ENCODE measurements around the gene SEMA5A. TPM values are rescaled to one million over a fixed set of nuclear protein-coding genes. Genes with fewer than 3 reads are reported as not detected.

The SEMA5A gene
- total and polyA plus RNA-seq, 2 of the 13 experiments (the other 11 are each of a cell fraction or from before 2014, with no cell fraction given) = 0.01 TPM; not detected in 1

DNA sequence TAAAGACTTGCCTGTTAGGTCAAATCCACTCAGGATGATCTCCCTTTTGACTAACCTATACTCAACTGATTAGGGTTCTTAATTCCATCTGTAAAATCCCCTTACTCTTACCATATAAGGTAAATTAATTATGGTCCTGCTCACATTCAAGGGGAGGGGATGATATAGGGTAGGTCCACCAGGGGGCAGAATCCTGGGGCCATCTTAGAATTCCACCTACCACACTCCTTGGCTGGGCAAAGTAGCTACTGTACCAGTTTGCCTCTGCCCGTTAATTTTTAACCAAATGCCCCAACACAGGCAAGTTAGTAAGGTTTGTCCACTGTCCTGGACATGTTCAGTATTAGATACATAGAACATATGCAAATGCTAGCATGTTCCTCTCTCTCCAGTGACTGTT, 262.4 kb downstream of the SEMA5A start:
- in situ Hi-C loops (cut with HindIII; ENCODE audit: extremely low pct_ligation_motif_present, low pct_unique_long_range_greater_than_20kb) = no loop called here
- ChIA-PET POLR2A (no interaction called here), CTCF (ENCODE audit: low intra/inter-chr PET ratio, low total read pairs) (no interaction called here)
- Histone ChIP-seq H3K4me3 (replicated peaks in 1 of 3; ENCODE audit: insufficient read depth in 1 of 3, low read depth in 2 of 3, low read length in 3 of 3) (no peak overlapping the region), H4K20me1 (ENCODE audit: insufficient read depth, low read length) (no peaks in the 10 kb centered on the region), H3K27me3 (ENCODE audit: control insufficient read depth in 1 of 2, insufficient read depth in 2 of 2, low read length in 2 of 2) (no peaks in the 10 kb centered on the region), H3K4me2 (ENCODE audit: low read depth, low read length) (no peak overlapping the region), H3K36me3 (replicated peaks in 1 of 2; ENCODE audit: control insufficient read depth in 1 of 2, insufficient read depth in 2 of 2, low read length in 2 of 2) (no peaks in the 10 kb centered on the region), H3K27ac (ENCODE audit: extremely low read length, insufficient read depth, low read length) (no peak overlapping the region), H3K79me2 (ENCODE audit: insufficient read depth, low read length) (no peaks in the 10 kb centered on the region), H2AFZ (ENCODE audit: low read length) (no peak overlapping the region), H3K4me1 (ENCODE audit: insufficient read depth, low read length) (no peaks in the 10 kb centered on the region), H3K9ac (ENCODE audit: insufficient read depth, low read depth, low read length) (no peak overlapping the region), H3K9me3 (ENCODE audit: low read length) (peaks cover 34% of the 10 kb centered on the region)
- DNase-seq (ENCODE audit: low spot score) (no peak), ATAC-seq (no peak), FAIRE-seq (no peak)
- intact Hi-C loops (cut with micrococcal nuclease; ENCODE audit: unreplicated experiment) = no loop called here
- WGBS (ENCODE audit: low lambda C conversion rate) = 0% methylated on average over 1 of the region's 1 CpG
- BruUV-seq (replicated peaks) = no TSS peak
- TF ChIP-seq, protein P1, sequence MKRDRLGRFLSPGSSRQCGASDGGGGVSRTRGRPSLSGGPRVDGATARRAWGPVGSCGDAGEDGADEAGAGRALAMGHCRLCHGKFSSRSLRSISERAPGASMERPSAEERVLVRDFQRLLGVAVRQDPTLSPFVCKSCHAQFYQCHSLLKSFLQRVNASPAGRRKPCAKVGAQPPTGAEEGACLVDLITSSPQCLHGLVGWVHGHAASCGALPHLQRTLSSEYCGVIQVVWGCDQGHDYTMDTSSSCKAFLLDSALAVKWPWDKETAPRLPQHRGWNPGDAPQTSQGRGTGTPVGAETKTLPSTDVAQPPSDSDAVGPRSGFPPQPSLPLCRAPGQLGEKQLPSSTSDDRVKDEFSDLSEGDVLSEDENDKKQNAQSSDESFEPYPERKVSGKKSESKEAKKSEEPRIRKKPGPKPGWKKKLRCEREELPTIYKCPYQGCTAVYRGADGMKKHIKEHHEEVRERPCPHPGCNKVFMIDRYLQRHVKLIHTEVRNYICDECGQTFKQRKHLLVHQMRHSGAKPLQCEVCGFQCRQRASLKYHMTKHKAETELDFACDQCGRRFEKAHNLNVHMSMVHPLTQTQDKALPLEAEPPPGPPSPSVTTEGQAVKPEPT (CRISPR knock-in tag; IDR thresholded peaks at IDR 0.05; ENCODE audit: low read depth) = no peak
- TF ChIP-seq, protein P2, sequence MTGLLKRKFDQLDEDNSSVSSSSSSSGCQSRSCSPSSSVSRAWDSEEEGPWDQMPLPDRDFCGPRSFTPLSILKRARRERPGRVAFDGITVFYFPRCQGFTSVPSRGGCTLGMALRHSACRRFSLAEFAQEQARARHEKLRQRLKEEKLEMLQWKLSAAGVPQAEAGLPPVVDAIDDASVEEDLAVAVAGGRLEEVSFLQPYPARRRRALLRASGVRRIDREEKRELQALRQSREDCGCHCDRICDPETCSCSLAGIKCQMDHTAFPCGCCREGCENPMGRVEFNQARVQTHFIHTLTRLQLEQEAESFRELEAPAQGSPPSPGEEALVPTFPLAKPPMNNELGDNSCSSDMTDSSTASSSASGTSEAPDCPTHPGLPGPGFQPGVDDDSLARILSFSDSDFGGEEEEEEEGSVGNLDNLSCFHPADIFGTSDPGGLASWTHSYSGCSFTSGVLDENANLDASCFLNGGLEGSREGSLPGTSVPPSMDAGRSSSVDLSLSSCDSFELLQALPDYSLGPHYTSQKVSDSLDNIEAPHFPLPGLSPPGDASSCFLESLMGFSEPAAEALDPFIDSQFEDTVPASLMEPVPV (CRISPR knock-in tag; IDR thresholded peaks at IDR 0.05) = no peak
- no peak for TF ChIP-seq ZNF577 (CRISPR knock-in tag; IDR thresholded peaks at IDR 0.05; ENCODE audit: borderline replicate concordance, low read depth)
- TF ChIP-seq SP140L (CRISPR knock-in tag; IDR thresholded peaks at IDR 0.05; ENCODE audit: borderline replicate concordance) = no peak
- TF ChIP-seq AKAP8 (CRISPR knock-in tag; IDR thresholded peaks at IDR 0.05) = no peak
- TF ChIP-seq, protein P3, sequence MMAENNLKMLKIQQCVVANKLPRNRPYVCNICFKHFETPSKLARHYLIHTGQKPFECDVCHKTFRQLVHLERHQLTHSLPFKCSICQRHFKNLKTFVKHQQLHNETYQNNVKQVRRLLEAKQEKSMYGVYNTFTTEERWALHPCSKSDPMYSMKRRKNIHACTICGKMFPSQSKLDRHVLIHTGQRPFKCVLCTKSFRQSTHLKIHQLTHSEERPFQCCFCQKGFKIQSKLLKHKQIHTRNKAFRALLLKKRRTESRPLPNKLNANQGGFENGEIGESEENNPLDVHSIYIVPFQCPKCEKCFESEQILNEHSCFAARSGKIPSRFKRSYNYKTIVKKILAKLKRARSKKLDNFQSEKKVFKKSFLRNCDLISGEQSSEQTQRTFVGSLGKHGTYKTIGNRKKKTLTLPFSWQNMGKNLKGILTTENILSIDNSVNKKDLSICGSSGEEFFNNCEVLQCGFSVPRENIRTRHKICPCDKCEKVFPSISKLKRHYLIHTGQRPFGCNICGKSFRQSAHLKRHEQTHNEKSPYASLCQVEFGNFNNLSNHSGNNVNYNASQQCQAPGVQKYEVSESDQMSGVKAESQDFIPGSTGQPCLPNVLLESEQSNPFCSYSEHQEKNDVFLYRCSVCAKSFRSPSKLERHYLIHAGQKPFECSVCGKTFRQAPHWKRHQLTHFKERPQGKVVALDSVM (CRISPR knock-in tag; IDR thresholded peaks at IDR 0.05) = no peak
- TF ChIP-seq, protein P4, sequence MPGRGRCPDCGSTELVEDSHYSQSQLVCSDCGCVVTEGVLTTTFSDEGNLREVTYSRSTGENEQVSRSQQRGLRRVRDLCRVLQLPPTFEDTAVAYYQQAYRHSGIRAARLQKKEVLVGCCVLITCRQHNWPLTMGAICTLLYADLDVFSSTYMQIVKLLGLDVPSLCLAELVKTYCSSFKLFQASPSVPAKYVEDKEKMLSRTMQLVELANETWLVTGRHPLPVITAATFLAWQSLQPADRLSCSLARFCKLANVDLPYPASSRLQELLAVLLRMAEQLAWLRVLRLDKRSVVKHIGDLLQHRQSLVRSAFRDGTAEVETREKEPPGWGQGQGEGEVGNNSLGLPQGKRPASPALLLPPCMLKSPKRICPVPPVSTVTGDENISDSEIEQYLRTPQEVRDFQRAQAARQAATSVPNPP (CRISPR knock-in tag; IDR thresholded peaks at IDR 0.05) = no peak
- no peak for TF ChIP-seq ZNF282 (IDR thresholded peaks at IDR 0.05; ENCODE audit: partially characterized antibody)
- no peak for TF ChIP-seq DNMT1 (CRISPR knock-in tag; IDR thresholded peaks at IDR 0.05)
- TF ChIP-seq ZFP1 (CRISPR knock-in tag; IDR thresholded peaks at IDR 0.05) = no peak
- TF ChIP-seq ZSCAN31 (CRISPR knock-in tag; IDR thresholded peaks at IDR 0.05; ENCODE audit: low read depth) = no peak
